IMR-90 (cell line): ENCODE data around the gene MT1X. TPM values are rescaled to one million over a fixed set of nuclear protein-coding genes. Genes with fewer than 3 reads are reported as not detected.

ENCODE experiments used
- ATAC-seq: fragments of 200-7000 bp; cut with Tn5 transposase; 2 replicates; pipeline ENCODE4 v1.9.1; 2020; ENCODE audit warnings: low read depth, mild to moderate bottlenecking, moderate library complexity
- BruUV-seq: library from RNA; stranded (reverse); fragments of 400-500 nt; replicated peaks from 2 replicates; lab custom pipeline; 2021; lab: Mats Ljungman, UMichigan
- CTCF ChIA-PET: fragments of 300-600 bp; formaldehyde crosslinking; extraction: SDS; loops from one replicate; lab custom pipeline; 2021; ENCODE audit warnings: antibody characterized with exemption; lab: Yijun Ruan, JAX
- POLR2A ChIA-PET: fragments of 300-600 bp; sonication (Branson Sonifier 250); formaldehyde crosslinking; loops from one replicate; lab custom pipeline; 2022; ENCODE audit warnings: antibody characterized with exemption; ENCODE audit not compliant: unreplicated experiment; lab: Charles Lee
- DNase-seq: peaks from one replicate; pipeline ENCODE4 v3.0.0; 2013
- H2AFZ ChIP-seq: replicated peaks from 2 replicates; pipeline ENCODE3; 2013; ENCODE audit warnings: low read length, mild to moderate bottlenecking; ENCODE audit not compliant: poor library complexity
- H2AK5ac ChIP-seq: 2 replicates; pipeline ENCODE4 v1.6.1; 2013; ENCODE audit warnings: low read depth, low read length, inconsistent platforms
- H2AK9ac ChIP-seq: replicated peaks from 2 replicates; pipeline ENCODE3; 2013; ENCODE audit warnings: mild to moderate bottlenecking, low read depth, low read length, moderate library complexity; ENCODE audit not compliant: poor library complexity
- H2BK120ac ChIP-seq: 2 replicates; pipeline ENCODE4 v1.6.1; 2013; ENCODE audit warnings: low read depth, low read length, inconsistent platforms
- H2BK15ac ChIP-seq: 3 replicates; pipeline ENCODE4 v1.6.1; 2013; ENCODE audit warnings: low read depth, low read length, inconsistent platforms
- H2BK20ac ChIP-seq: 2 replicates; pipeline ENCODE4 v1.6.1; 2013; ENCODE audit warnings: low read depth, mild to moderate bottlenecking, inconsistent platforms, low read length, moderate library complexity
- H2BK5ac ChIP-seq: 2 replicates; pipeline ENCODE4 v1.6.1; 2013; ENCODE audit warnings: mild to moderate bottlenecking, low read depth, low read length, inconsistent platforms; ENCODE audit not compliant: poor library complexity, severe bottlenecking
- H3K14ac ChIP-seq: replicated peaks from 2 replicates; pipeline ENCODE4 v1.6.1; 2013; ENCODE audit warnings: low read depth, low read length, inconsistent platforms
- H3K18ac ChIP-seq: 2 replicates; pipeline ENCODE4 v1.6.1; 2013; ENCODE audit warnings: low read depth, low read length, control low read depth
- H3K23ac ChIP-seq: 2 replicates; pipeline ENCODE4 v1.6.1; 2013; ENCODE audit warnings: low read depth, low read length, inconsistent platforms
- H3K27ac ChIP-seq: 2 replicates; pipeline ENCODE4 v1.5.1; 2013; ENCODE audit warnings: mild to moderate bottlenecking, control low read depth, low read length; ENCODE audit not compliant: insufficient read depth
- H3K27me3 ChIP-seq: 2 replicates; pipeline ENCODE4 v1.6.1; 2013; ENCODE audit warnings: low read length; ENCODE audit not compliant: control insufficient read depth, insufficient read depth
- H3K36me3 ChIP-seq: 2 replicates; pipeline ENCODE4 v1.6.1; 2013; ENCODE audit warnings: low read length, mixed read lengths; ENCODE audit not compliant: control insufficient read depth, insufficient read depth
- H3K4ac ChIP-seq: 2 replicates; pipeline ENCODE4 v1.6.1; 2013; ENCODE audit warnings: low read depth, low read length, inconsistent platforms
- H3K4me1 ChIP-seq: 2 replicates; pipeline ENCODE4 v1.6.1; 2013; ENCODE audit warnings: low read length, mixed read lengths; ENCODE audit not compliant: control insufficient read depth, insufficient read depth
- H3K4me2 ChIP-seq: 2 replicates; pipeline ENCODE4 v1.6.1; 2013; ENCODE audit warnings: low read depth, mild to moderate bottlenecking, control low read depth, low read length, moderate library complexity
- H3K4me3 ChIP-seq: 2 replicates; pipeline ENCODE4 v1.5.1; 2013; ENCODE audit warnings: low read depth, mild to moderate bottlenecking, control low read depth, low read length, moderate library complexity; ENCODE audit not compliant: insufficient read depth
- H3K56ac ChIP-seq: 2 replicates; pipeline ENCODE4 v1.6.1; 2013; ENCODE audit warnings: low read length, inconsistent platforms; ENCODE audit not compliant: insufficient read depth; ENCODE audit errors: extremely low read depth
- H3K79me1 ChIP-seq, 2 experiments: 2 replicates each; pipeline ENCODE4 v1.6.1; 2013; ENCODE audit warnings: low read length in 2 of 2, inconsistent platforms in 1 of 2, low read depth in 1 of 2
- H3K9ac ChIP-seq: 2 replicates; pipeline ENCODE4 v1.6.1; 2013; ENCODE audit warnings: low read depth, low read length, control low read depth
- H3K9me1 ChIP-seq: 2 replicates; pipeline ENCODE4 v1.6.1; 2013; ENCODE audit warnings: low read length, inconsistent platforms; ENCODE audit not compliant: insufficient read depth
- H3K9me3 ChIP-seq: 2 replicates; pipeline ENCODE4 v1.6.1; 2013; ENCODE audit warnings: low read length; ENCODE audit not compliant: control insufficient read depth, insufficient read depth
- H4K20me1 ChIP-seq: 2 replicates; pipeline ENCODE4 v1.6.1; 2013; ENCODE audit warnings: low read length, inconsistent platforms; ENCODE audit not compliant: insufficient read depth
- H4K5ac ChIP-seq: 2 replicates; pipeline ENCODE4 v1.6.1; 2013; ENCODE audit warnings: mild to moderate bottlenecking, low read depth, low read length, control low read depth
- H4K8ac ChIP-seq, 2 experiments: 2 replicates each; pipeline ENCODE4 v1.6.1; 2013; ENCODE audit warnings: low read depth in 2 of 2, low read length in 2 of 2, control low read depth in 1 of 2, inconsistent platforms in 1 of 2
- H4K91ac ChIP-seq: 2 replicates; pipeline ENCODE4 v1.6.1; 2013; ENCODE audit warnings: low read depth, low read length, inconsistent platforms; ENCODE audit not compliant: insufficient read depth
- BHLHE40 ChIP-seq: fragments of 150-350 bp; IDR thresholded peaks from 2 replicates; pipeline ENCODE4 v1.6.1; 2016; ENCODE audit warnings: mild to moderate bottlenecking, low read depth, low read length
- CEBPB ChIP-seq: IDR thresholded peaks from 2 replicates; pipeline ENCODE4 v1.6.1; 2012; ENCODE audit warnings: low read depth, low read length, improper control_type of control experiment
- CTCF ChIP-seq: conservative IDR thresholded peaks from 2 replicates; pipeline ENCODE4 v1.5.1; 2012; ENCODE audit warnings: mild to moderate bottlenecking, low read depth, low read length, improper control_type of control experiment
- ELK1 ChIP-seq: fragments of 150-350 bp; IDR thresholded peaks from 2 replicates; pipeline ENCODE4 v1.6.1; 2016; ENCODE audit warnings: low read depth, mild to moderate bottlenecking, low read length, moderate library complexity, borderline replicate concordance
- FOS ChIP-seq: fragments of 150-350 bp; IDR thresholded peaks from 2 replicates; pipeline ENCODE4 v1.6.1; 2016; ENCODE audit warnings: low read depth, low read length
- MAFK ChIP-seq: IDR thresholded peaks from 2 replicates; pipeline ENCODE4 v1.6.1; 2012; ENCODE audit warnings: low read depth, low read length, improper control_type of control experiment
- MAZ ChIP-seq: IDR thresholded peaks from 2 replicates; pipeline ENCODE4 v1.6.1; 2012; ENCODE audit warnings: low read depth, mild to moderate bottlenecking, low read length, improper control_type of control experiment, moderate library complexity, borderline replicate concordance
- MXI1 ChIP-seq: IDR thresholded peaks from 2 replicates; pipeline ENCODE4 v1.6.1; 2012; ENCODE audit warnings: low read depth, mild to moderate bottlenecking, low read length, moderate library complexity, borderline replicate concordance
- RAD21 ChIP-seq: IDR thresholded peaks from 2 replicates; pipeline ENCODE4 v1.6.1; 2012; ENCODE audit warnings: low read length, improper control_type of control experiment
- RCOR1 ChIP-seq: IDR thresholded peaks from 2 replicates; pipeline ENCODE4 v1.6.1; 2012; ENCODE audit warnings: mild to moderate bottlenecking, low read length, improper control_type of control experiment; ENCODE audit not compliant: insufficient replicate concordance
- RFX5 ChIP-seq: IDR thresholded peaks from 2 replicates; pipeline ENCODE4 v1.8.0; 2012; ENCODE audit warnings: low read depth, mild to moderate bottlenecking, low read length, moderate library complexity
- SMC3 ChIP-seq: fragments of 150-350 bp; IDR thresholded peaks from 2 replicates; pipeline ENCODE4 v1.6.1; 2016; ENCODE audit warnings: low read depth, mild to moderate bottlenecking, antibody characterized with exemption, low read length, moderate library complexity
- USF2 ChIP-seq: fragments of 150-350 bp; IDR thresholded peaks from 2 replicates; pipeline ENCODE4 v1.6.1; 2017; ENCODE audit warnings: mild to moderate bottlenecking, antibody characterized with exemption, low read length, low read depth
- WGBS, 2 experiments: methylation state at CpG; one replicate each; pipeline versions ENCODE4 v1.1.5 to v1.1.7; 2013; ENCODE audit warnings: missing lambda C conversion rate in 2 of 2; ENCODE audit not compliant: insufficient read length in 1 of 2; ENCODE audit errors: extremely low coverage in 2 of 2; 5-methylcytosine and 5-hydroxymethylcytosine counted together
- dilution Hi-C: fragments of 300-500 bp; cut with HindIII; formaldehyde crosslinking; loops from one replicate; pipeline ENCODE4 v1.14.3; 2018; ENCODE audit warnings: low sequenced_read_pairs; ENCODE audit not compliant: unreplicated experiment
- in situ Hi-C: fragments of 300-500 bp; cut with MboI; formaldehyde crosslinking; loops from 3 replicates; pipeline ENCODE4 v1.14.3; 2019; ENCODE audit warnings: low sequenced_read_pairs, inconsistent platforms, mixed read lengths
- intact Hi-C: fragments of 100-400 bp; cut with micrococcal nuclease; formaldehyde crosslinking; loops from 2 replicates; pipeline ENCODE4 v1.10.0; 2022
- polyA plus RNA-seq, 3 experiments: library from polyadenylated mRNA; depleted of rRNA; stranded (reverse); fragments of >200 nt; gene quantifications; 2 replicates each; pipeline ENCODE4 v1.2.3, GENCODE V29; 2012; ENCODE audit warnings: low replicate concordance in 1 of 3
- total RNA-seq: library from RNA; depleted of rRNA; stranded (reverse); fragments of >200 nt; gene quantifications from 2 replicates; pipeline ENCODE4 v1.2.3, GENCODE V29; 2012

The MT1X gene
- total and polyA plus RNA-seq, 2 of the 4 experiments (the other 2 are of a cell fraction) = 5.6 to 170 TPM

- Histone ChIP-seq H3K4ac (no peak overlapping the region), H2BK5ac (no peak overlapping the region), H4K20me1 (peaks cover 4% of the 10 kb centered on the region; the same call in 1 of the 2 replicates), H3K27ac (no peak overlapping the region), H3K27me3 (peaks cover 53% of the 10 kb centered on the region), H3K23ac (no peak overlapping the region), H4K8ac (no peak overlapping the region), H2BK20ac (no peak overlapping the region), H3K14ac (no peak overlapping the region), H4K91ac (no peak overlapping the region), H3K4me1 (peaks cover 13% of the 10 kb centered on the region), H3K18ac (no peak overlapping the region), H2AFZ (no peak overlapping the region), H3K79me1 (no peaks in the 10 kb centered on the region), H3K4me2 (no peak overlapping the region), H3K9ac (no peak overlapping the region), H4K5ac (no peak overlapping the region), H3K36me3 (no peaks in the 10 kb centered on the region), H2AK5ac (no peak overlapping the region), H3K4me3 (no peak overlapping the region), H3K56ac (no peak overlapping the region), H2BK120ac (no peak overlapping the region), H3K9me3 (no peaks in the 10 kb centered on the region), H2AK9ac (no peak overlapping the region), H2BK15ac (no peak overlapping the region), H3K9me1 (peaks cover 5% of the 10 kb centered on the region)
- POLR2A ChIA-PET = interaction anchor here (0.6 to 0.7 kb wide), 2 partner anchors 43 to 178 kb away, joined by 3 read pairs; no protein-coding TSS in a partner anchor
- 30% methylated on average over 5 of the region's 19 CpGs; no CpG with 5 or more reads in 1 of the 2 experiments for WGBS, 2 experiments
- dilution Hi-C loops = no loop called here
- in situ Hi-C loops = no loop called here
- ATAC-seq (no peak), DNase-seq (no peak)
- no TSS peak for BruUV-seq
- intact Hi-C loops = no loop called here
- CTCF ChIA-PET = no interaction called here
- TF ChIP-seq RFX5 = no peak
- TF ChIP-seq RAD21 = no peak
- no peak for TF ChIP-seq MAZ
- no peak for TF ChIP-seq CTCF
- no peak for TF ChIP-seq MAFK
- no peak for TF ChIP-seq RCOR1
- no peak for TF ChIP-seq SMC3
- no peak for TF ChIP-seq ELK1
- TF ChIP-seq MXI1 = no peak
- TF ChIP-seq USF2 = no peak
- TF ChIP-seq CEBPB = no peak
- TF ChIP-seq BHLHE40 = no peak
- no peak for TF ChIP-seq FOS
Observed at GRCh38 chr16:56669840-56670619, 12.2 kb upstream of the MT1X start.
